ENCODE measurements around the gene HOXD13.

The HOXD13 gene

GRCh38 chr2:176123411-176124109 lies 31.0 kb downstream of the HOXD13 start:
- no peak for TF ChIP-seq CTCF (conservative IDR thresholded peaks at IDR 0.05; ENCODE audit: low read depth, low read length)
- H2AFZ ChIP-seq (ENCODE audit: low read depth), result no peak overlapping the region
- no peaks in the 10 kb centered on the region for H3K79me2 ChIP-seq (ENCODE audit: insufficient read depth, low read depth)
- H3K36me3 ChIP-seq (ENCODE audit: insufficient read depth), result no peaks in the 10 kb centered on the region
- H3K4me1 ChIP-seq (ENCODE audit: low read depth, poor library complexity, severe bottlenecking), result no peaks in the 10 kb centered on the region
- no peak overlapping the region for H3K4me2 ChIP-seq
- H3K4me3 ChIP-seq (IDR thresholded peaks at IDR 0.05; ENCODE audit: insufficient read depth, low read depth, low read length), result no peak overlapping the region
- no peak overlapping the region for H3K27ac ChIP-seq
- H3K9ac ChIP-seq, result no peak overlapping the region
- H4K20me1 ChIP-seq (ENCODE audit: insufficient read depth), result no peaks in the 10 kb centered on the region
- H3K27me3 ChIP-seq (ENCODE audit: insufficient read depth, low read depth), result no peaks in the 10 kb centered on the region

GRCh38 chr2:176124110-176124946 lies 31.8 kb downstream of the HOXD13 start:
- no peaks in the 10 kb centered on the region for H3K4me1 ChIP-seq (ENCODE audit: low read depth, poor library complexity, severe bottlenecking)
- H3K27ac ChIP-seq, result no peak overlapping the region
- H3K79me2 ChIP-seq (ENCODE audit: insufficient read depth, low read depth), result no peaks in the 10 kb centered on the region
- no peaks in the 10 kb centered on the region for H4K20me1 ChIP-seq (ENCODE audit: insufficient read depth)
- no peak overlapping the region for H3K4me2 ChIP-seq
- no peaks in the 10 kb centered on the region for H3K27me3 ChIP-seq (ENCODE audit: insufficient read depth, low read depth)
- TF ChIP-seq CTCF (conservative IDR thresholded peaks at IDR 0.05; ENCODE audit: low read depth, low read length), result no peak
- no peak overlapping the region for H3K9ac ChIP-seq
- no peak overlapping the region for H3K4me3 ChIP-seq (IDR thresholded peaks at IDR 0.05; ENCODE audit: insufficient read depth, low read depth, low read length)
- no peaks in the 10 kb centered on the region for H3K36me3 ChIP-seq (ENCODE audit: insufficient read depth)
- H2AFZ ChIP-seq (ENCODE audit: low read depth), result no peak overlapping the region

- Histone ChIP-seq H3K4me1 (ENCODE audit: low read depth, poor library complexity, severe bottlenecking) (no peaks in the 10 kb centered on the region), H3K27ac (no peak overlapping the region), H4K20me1 (ENCODE audit: insufficient read depth) (no peaks in the 10 kb centered on the region), H3K9ac (no peak overlapping the region), H2AFZ (ENCODE audit: low read depth) (no peak overlapping the region), H3K27me3 (ENCODE audit: insufficient read depth, low read depth) (no peaks in the 10 kb centered on the region), H3K4me3 (IDR thresholded peaks at IDR 0.05; ENCODE audit: insufficient read depth, low read depth, low read length) (no peak overlapping the region), H3K4me2 (no peak overlapping the region), H3K36me3 (ENCODE audit: insufficient read depth) (no peaks in the 10 kb centered on the region), H3K79me2 (ENCODE audit: insufficient read depth, low read depth) (no peaks in the 10 kb centered on the region)
- no peak for TF ChIP-seq CTCF (conservative IDR thresholded peaks at IDR 0.05; ENCODE audit: low read depth, low read length)
Measured at GRCh38 chr2:176124947-176125771, 32.6 kb downstream of the HOXD13 start.

GRCh38 chr2:176125772-176126054 lies 33.2 kb downstream of the HOXD13 start:
- no peak for TF ChIP-seq CTCF (conservative IDR thresholded peaks at IDR 0.05; ENCODE audit: low read depth, low read length)
- Histone ChIP-seq H2AFZ (ENCODE audit: low read depth) (no peak overlapping the region), H3K36me3 (ENCODE audit: insufficient read depth) (no peaks in the 10 kb centered on the region), H3K4me2 (no peak overlapping the region), H3K27ac (no peak overlapping the region), H3K79me2 (ENCODE audit: insufficient read depth, low read depth) (no peaks in the 10 kb centered on the region), H4K20me1 (ENCODE audit: insufficient read depth) (no peaks in the 10 kb centered on the region), H3K4me1 (ENCODE audit: low read depth, poor library complexity, severe bottlenecking) (no peaks in the 10 kb centered on the region), H3K4me3 (IDR thresholded peaks at IDR 0.05; ENCODE audit: insufficient read depth, low read depth, low read length) (no peak overlapping the region), H3K27me3 (ENCODE audit: insufficient read depth, low read depth) (no peaks in the 10 kb centered on the region), H3K9ac (no peak overlapping the region)
